Measurements from ENCODE around the gene CARMIL1.

DNA sequence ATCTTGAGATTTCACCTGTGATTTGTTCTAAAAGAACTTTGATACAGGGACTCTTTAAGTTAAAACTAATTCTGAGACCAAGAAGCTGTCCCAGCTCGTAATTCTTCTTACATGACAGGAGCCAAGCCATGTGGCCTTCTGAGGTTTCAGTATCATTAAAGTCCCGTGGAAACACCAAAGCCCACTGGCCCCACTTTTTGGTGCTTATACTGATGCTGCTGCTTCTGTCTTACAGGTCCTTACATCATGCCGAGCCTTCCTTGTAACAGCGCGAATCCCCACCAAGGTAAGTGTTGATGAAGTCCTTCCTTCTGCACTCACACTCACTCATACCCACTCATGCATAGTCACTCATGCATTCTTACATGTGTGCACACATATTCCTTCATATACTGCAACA is 140.7 kb downstream of the CARMIL1 start:
- TF ChIP-seq, protein P1, sequence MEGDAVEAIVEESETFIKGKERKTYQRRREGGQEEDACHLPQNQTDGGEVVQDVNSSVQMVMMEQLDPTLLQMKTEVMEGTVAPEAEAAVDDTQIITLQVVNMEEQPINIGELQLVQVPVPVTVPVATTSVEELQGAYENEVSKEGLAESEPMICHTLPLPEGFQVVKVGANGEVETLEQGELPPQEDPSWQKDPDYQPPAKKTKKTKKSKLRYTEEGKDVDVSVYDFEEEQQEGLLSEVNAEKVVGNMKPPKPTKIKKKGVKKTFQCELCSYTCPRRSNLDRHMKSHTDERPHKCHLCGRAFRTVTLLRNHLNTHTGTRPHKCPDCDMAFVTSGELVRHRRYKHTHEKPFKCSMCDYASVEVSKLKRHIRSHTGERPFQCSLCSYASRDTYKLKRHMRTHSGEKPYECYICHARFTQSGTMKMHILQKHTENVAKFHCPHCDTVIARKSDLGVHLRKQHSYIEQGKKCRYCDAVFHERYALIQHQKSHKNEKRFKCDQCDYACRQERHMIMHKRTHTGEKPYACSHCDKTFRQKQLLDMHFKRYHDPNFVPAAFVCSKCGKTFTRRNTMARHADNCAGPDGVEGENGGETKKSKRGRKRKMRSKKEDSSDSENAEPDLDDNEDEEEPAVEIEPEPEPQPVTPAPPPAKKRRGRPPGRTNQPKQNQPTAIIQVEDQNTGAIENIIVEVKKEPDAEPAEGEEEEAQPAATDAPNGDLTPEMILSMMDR (IDR thresholded peaks at IDR 0.05; ENCODE audit: low read depth, low read length): no peak
- TF ChIP-seq EZH2phosphoT487 (IDR thresholded peaks at IDR 0.05; ENCODE audit: low read depth): no peak
